GM23338 (cell line): ENCODE data around the gene DOCK1.

Experiments used
- EZH2 ChIP-seq: fragments of 200-600 bp; sonication (generic); IDR thresholded peaks from one replicate; pipeline ENCODE4 v1.8.0; 2017; ENCODE audit warnings: antibody characterized with exemption, mild to moderate bottlenecking, low read depth; ENCODE audit not compliant: unreplicated experiment
- EZH2phosphoT487 ChIP-seq: fragments of 200-600 bp; sonication (generic); IDR thresholded peaks from one replicate; pipeline ENCODE4 v1.8.1; 2018; ENCODE audit warnings: antibody characterized with exemption; ENCODE audit not compliant: unreplicated experiment
- ZNF331 ChIP-seq: fragments of 250-450 bp; sonication (Bioruptor Pico); IDR thresholded peaks from 2 replicates; pipeline ENCODE4 v1.5.0; 2020; ENCODE audit warnings: low read depth, mild to moderate bottlenecking, moderate library complexity
- TF ChIP-seq, protein P1 (sequence below), 2 experiments: fragments of 200-600 bp in 1 of 2; sonication (generic) in 1 of 2; conservative IDR thresholded peaks; 2 replicates each; pipeline versions ENCODE4 v1.5.1 to v1.6.1; 2016 to 2017; ENCODE audit warnings: antibody characterized with exemption in 2 of 2, low read depth in 2 of 2, mild to moderate bottlenecking in 2 of 2, moderate library complexity in 1 of 2
- TF ChIP-seq, protein P2 (sequence below): fragments of 250-450 bp; sonication (Bioruptor Pico); IDR thresholded peaks from 2 replicates; pipeline ENCODE4 v1.5.0; 2020; ENCODE audit warnings: mild to moderate bottlenecking, moderate library complexity
- TF ChIP-seq, protein P3 (sequence below): IDR thresholded peaks from one replicate; pipeline ENCODE4 v1.6.1; 2018; ENCODE audit warnings: antibody characterized with exemption; ENCODE audit not compliant: unreplicated experiment
- TF ChIP-seq, protein P4 (sequence below): IDR thresholded peaks from 2 replicates; pipeline ENCODE4 v1.6.1; 2016; ENCODE audit warnings: antibody characterized with exemption

DNA sequence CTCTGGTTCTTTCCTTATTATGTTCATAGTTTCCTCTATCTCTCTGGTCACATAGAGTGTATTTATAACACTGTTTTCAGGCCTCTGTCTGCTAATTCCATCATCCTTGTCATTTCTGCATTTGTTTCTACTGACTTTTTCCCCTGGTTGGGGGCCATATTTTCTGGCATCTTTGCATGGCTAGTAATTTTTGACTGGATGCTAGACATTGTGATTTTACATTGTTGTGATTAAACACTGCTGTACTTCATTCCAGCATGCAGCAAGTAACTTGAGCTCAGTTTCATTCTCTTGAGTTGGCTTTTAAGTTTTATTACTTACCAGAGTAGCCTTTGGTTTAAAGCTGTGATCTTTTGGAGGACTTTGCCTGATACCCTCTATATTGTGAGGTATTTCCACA is 6.8 kb upstream of the DOCK1 start:
- TF ChIP-seq EZH2phosphoT487 (no peak), EZH2 (no peak), ZNF331 (CRISPR knock-in tag) (no peak)
- TF ChIP-seq, protein P1, sequence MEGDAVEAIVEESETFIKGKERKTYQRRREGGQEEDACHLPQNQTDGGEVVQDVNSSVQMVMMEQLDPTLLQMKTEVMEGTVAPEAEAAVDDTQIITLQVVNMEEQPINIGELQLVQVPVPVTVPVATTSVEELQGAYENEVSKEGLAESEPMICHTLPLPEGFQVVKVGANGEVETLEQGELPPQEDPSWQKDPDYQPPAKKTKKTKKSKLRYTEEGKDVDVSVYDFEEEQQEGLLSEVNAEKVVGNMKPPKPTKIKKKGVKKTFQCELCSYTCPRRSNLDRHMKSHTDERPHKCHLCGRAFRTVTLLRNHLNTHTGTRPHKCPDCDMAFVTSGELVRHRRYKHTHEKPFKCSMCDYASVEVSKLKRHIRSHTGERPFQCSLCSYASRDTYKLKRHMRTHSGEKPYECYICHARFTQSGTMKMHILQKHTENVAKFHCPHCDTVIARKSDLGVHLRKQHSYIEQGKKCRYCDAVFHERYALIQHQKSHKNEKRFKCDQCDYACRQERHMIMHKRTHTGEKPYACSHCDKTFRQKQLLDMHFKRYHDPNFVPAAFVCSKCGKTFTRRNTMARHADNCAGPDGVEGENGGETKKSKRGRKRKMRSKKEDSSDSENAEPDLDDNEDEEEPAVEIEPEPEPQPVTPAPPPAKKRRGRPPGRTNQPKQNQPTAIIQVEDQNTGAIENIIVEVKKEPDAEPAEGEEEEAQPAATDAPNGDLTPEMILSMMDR (conservative IDR thresholded peaks at IDR 0.05; ENCODE audit: low read depth in 2 of 2): no peak
- TF ChIP-seq, protein P2, sequence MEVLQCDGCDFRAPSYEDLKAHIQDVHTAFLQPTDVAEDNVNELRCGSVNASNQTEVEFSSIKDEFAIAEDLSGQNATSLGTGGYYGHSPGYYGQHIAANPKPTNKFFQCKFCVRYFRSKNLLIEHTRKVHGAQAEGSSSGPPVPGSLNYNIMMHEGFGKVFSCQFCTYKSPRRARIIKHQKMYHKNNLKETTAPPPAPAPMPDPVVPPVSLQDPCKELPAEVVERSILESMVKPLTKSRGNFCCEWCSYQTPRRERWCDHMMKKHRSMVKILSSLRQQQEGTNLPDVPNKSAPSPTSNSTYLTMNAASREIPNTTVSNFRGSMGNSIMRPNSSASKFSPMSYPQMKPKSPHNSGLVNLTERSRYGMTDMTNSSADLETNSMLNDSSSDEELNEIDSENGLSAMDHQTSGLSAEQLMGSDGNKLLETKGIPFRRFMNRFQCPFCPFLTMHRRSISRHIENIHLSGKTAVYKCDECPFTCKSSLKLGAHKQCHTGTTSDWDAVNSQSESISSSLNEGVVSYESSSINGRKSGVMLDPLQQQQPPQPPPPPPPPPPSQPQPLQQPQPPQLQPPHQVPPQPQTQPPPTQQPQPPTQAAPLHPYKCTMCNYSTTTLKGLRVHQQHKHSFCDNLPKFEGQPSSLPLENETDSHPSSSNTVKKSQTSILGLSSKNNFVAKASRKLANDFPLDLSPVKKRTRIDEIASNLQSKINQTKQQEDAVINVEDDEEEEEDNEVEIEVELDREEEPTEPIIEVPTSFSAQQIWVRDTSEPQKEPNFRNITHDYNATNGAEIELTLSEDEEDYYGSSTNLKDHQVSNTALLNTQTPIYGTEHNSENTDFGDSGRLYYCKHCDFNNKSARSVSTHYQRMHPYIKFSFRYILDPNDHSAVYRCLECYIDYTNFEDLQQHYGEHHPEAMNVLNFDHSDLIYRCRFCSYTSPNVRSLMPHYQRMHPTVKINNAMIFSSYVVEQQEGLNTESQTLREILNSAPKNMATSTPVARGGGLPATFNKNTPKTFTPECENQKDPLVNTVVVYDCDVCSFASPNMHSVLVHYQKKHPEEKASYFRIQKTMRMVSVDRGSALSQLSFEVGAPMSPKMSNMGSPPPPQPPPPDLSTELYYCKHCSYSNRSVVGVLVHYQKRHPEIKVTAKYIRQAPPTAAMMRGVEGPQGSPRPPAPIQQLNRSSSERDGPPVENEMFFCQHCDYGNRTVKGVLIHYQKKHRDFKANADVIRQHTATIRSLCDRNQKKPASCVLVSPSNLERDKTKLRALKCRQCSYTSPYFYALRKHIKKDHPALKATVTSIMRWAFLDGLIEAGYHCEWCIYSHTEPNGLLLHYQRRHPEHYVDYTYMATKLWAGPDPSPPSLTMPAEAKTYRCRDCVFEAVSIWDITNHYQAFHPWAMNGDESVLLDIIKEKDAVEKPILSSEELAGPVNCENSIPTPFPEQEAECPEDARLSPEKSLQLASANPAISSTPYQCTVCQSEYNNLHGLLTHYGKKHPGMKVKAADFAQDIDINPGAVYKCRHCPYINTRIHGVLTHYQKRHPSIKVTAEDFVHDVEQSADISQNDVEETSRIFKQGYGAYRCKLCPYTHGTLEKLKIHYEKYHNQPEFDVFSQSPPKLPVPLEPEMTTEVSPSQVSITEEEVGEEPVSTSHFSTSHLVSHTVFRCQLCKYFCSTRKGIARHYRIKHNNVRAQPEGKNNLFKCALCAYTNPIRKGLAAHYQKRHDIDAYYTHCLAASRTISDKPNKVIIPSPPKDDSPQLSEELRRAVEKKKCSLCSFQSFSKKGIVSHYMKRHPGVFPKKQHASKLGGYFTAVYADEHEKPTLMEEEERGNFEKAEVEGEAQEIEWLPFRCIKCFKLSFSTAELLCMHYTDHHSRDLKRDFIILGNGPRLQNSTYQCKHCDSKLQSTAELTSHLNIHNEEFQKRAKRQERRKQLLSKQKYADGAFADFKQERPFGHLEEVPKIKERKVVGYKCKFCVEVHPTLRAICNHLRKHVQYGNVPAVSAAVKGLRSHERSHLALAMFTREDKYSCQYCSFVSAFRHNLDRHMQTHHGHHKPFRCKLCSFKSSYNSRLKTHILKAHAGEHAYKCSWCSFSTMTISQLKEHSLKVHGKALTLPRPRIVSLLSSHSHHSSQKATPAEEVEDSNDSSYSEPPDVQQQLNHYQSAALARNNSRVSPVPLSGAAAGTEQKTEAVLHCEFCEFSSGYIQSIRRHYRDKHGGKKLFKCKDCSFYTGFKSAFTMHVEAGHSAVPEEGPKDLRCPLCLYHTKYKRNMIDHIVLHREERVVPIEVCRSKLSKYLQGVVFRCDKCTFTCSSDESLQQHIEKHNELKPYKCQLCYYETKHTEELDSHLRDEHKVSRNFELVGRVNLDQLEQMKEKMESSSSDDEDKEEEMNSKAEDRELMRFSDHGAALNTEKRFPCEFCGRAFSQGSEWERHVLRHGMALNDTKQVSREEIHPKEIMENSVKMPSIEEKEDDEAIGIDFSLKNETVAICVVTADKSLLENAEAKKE: no peak
- TF ChIP-seq, protein P3, sequence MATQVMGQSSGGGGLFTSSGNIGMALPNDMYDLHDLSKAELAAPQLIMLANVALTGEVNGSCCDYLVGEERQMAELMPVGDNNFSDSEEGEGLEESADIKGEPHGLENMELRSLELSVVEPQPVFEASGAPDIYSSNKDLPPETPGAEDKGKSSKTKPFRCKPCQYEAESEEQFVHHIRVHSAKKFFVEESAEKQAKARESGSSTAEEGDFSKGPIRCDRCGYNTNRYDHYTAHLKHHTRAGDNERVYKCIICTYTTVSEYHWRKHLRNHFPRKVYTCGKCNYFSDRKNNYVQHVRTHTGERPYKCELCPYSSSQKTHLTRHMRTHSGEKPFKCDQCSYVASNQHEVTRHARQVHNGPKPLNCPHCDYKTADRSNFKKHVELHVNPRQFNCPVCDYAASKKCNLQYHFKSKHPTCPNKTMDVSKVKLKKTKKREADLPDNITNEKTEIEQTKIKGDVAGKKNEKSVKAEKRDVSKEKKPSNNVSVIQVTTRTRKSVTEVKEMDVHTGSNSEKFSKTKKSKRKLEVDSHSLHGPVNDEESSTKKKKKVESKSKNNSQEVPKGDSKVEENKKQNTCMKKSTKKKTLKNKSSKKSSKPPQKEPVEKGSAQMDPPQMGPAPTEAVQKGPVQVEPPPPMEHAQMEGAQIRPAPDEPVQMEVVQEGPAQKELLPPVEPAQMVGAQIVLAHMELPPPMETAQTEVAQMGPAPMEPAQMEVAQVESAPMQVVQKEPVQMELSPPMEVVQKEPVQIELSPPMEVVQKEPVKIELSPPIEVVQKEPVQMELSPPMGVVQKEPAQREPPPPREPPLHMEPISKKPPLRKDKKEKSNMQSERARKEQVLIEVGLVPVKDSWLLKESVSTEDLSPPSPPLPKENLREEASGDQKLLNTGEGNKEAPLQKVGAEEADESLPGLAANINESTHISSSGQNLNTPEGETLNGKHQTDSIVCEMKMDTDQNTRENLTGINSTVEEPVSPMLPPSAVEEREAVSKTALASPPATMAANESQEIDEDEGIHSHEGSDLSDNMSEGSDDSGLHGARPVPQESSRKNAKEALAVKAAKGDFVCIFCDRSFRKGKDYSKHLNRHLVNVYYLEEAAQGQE: no peak
- TF ChIP-seq, protein P4, sequence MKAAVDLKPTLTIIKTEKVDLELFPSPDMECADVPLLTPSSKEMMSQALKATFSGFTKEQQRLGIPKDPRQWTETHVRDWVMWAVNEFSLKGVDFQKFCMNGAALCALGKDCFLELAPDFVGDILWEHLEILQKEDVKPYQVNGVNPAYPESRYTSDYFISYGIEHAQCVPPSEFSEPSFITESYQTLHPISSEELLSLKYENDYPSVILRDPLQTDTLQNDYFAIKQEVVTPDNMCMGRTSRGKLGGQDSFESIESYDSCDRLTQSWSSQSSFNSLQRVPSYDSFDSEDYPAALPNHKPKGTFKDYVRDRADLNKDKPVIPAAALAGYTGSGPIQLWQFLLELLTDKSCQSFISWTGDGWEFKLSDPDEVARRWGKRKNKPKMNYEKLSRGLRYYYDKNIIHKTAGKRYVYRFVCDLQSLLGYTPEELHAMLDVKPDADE: no peak
